HCT116 (cell line): Measurements from ENCODE around the gene TIMM44.

Experiments
- CBX3 ChIP-seq: IDR thresholded peaks from 2 replicates; pipeline ENCODE4 v1.6.1; 2012; ENCODE audit warnings: low read depth
- CEBPB ChIP-seq: IDR thresholded peaks from 2 replicates; pipeline ENCODE4 v1.6.1; 2012; ENCODE audit warnings: low read depth
- CTCF ChIP-seq, 3 experiments: fragments of 200-600 bp in 1 of 3; sonication (generic) in 1 of 3; IDR thresholded peaks in 2 of 3; conservative IDR thresholded peaks in 1 of 3; 2 replicates each; pipeline ENCODE4 v1.5.1; 2012 to 2017; ENCODE audit warnings: low read depth in 2 of 3, low read length in 2 of 3, antibody characterized with exemption in 1 of 3, borderline replicate concordance in 1 of 3, control low read depth in 1 of 3, mild to moderate bottlenecking in 1 of 3, mixed read lengths in 1 of 3, mixed run types in 1 of 3, moderate library complexity in 1 of 3; ENCODE audit not compliant: insufficient read depth in 1 of 3
- ELF1 ChIP-seq: IDR thresholded peaks from 2 replicates; pipeline ENCODE4 v1.6.1; 2012; ENCODE audit warnings: low read depth, borderline replicate concordance
- EZH2 ChIP-seq: fragments of 200-600 bp; sonication (generic); IDR thresholded peaks from 2 replicates; pipeline ENCODE4 v1.6.1; 2017; ENCODE audit warnings: antibody characterized with exemption, mixed run types
- EZH2phosphoT487 ChIP-seq: fragments of 200-600 bp; IDR thresholded peaks from 2 replicates; pipeline ENCODE4 v1.6.1; 2018; ENCODE audit warnings: antibody characterized with exemption, borderline replicate concordance
- JUND ChIP-seq: IDR thresholded peaks from 2 replicates; pipeline ENCODE4 v1.6.1; 2012
- MAX ChIP-seq: IDR thresholded peaks from 2 replicates; pipeline ENCODE4 v1.6.1; 2012
- POLR2A ChIP-seq: IDR thresholded peaks from 2 replicates; pipeline ENCODE4 v1.7.0; 2011; ENCODE audit warnings: borderline replicate concordance; ENCODE audit not compliant: insufficient read depth, insufficient read length; ENCODE audit errors: extremely low read depth
- RAD21 ChIP-seq: IDR thresholded peaks from 2 replicates; pipeline ENCODE4 v1.6.1; 2012; ENCODE audit warnings: low read depth, mild to moderate bottlenecking
- ZBTB33 ChIP-seq: IDR thresholded peaks from 2 replicates; pipeline ENCODE4 v1.6.1; 2011; ENCODE audit warnings: mild to moderate bottlenecking, low read length, moderate library complexity; ENCODE audit not compliant: insufficient replicate concordance; ENCODE audit errors: extremely low read depth
- ZFX ChIP-seq: fragments of 450-650 bp; IDR thresholded peaks from 2 replicates; pipeline ENCODE4 v1.6.1; 2017

- TF ChIP-seq MAX, result no peak
- no peak for TF ChIP-seq CTCF (IDR thresholded peaks at IDR 0.05 in 2 of 3, conservative IDR thresholded peaks at IDR 0.05 in 1 of 3; ENCODE audit: borderline replicate concordance in 1 of 3, insufficient read depth in 1 of 3, low read depth in 2 of 3, low read length in 2 of 3)
- no peak for TF ChIP-seq CEBPB
- no peak for TF ChIP-seq JUND
- no peak for TF ChIP-seq POLR2A
- no peak for TF ChIP-seq EZH2
- no peak for TF ChIP-seq ELF1
- no peak for TF ChIP-seq RAD21
- TF ChIP-seq ZBTB33, result no peak
- no peak for TF ChIP-seq CBX3
- no peak for TF ChIP-seq ZFX
- TF ChIP-seq EZH2phosphoT487, result no peak
Measured at GRCh38 chr19:7907122-7907521, 36.3 kb downstream of the TIMM44 start.
